ENCODE results near the gene SAMD4B. TPM values are rescaled to one million over a fixed set of nuclear protein-coding genes. Genes with fewer than 3 reads are reported as not detected.

SAMD4B gene
- total and polyA plus RNA-seq, 2 of the 8 experiments (the other 6 are each of a cell fraction or from before 2014, with no cell fraction given): 137 to 158 TPM

GRCh38 chr19:39296906-39297305, 45.3 kb upstream of the SAMD4B start:
- Histone ChIP-seq H3K79me1 (ENCODE audit: low read depth, low read length) (no peaks in the 10 kb centered on the region), H2BK15ac (ENCODE audit: low read length) (no peak overlapping the region), H3K4ac (replicated peaks; ENCODE audit: insufficient read length, low read depth, low read length) (no peak overlapping the region), H3K27me3 (replicated peaks in 1 of 4; ENCODE audit: control insufficient read depth in 3 of 4, extremely low read depth in 1 of 4, insufficient read depth in 3 of 4, low read length in 3 of 4) (no peaks in the 10 kb centered on the region), H3K79me2 (ENCODE audit: control insufficient read depth in 1 of 2, insufficient read depth in 2 of 2, low read length in 2 of 2) (no peaks in the 10 kb centered on the region), H3K18ac (ENCODE audit: extremely low read depth, low read length) (no peak overlapping the region), H2AFZ (ENCODE audit: low read length) (no peak overlapping the region), H3K56ac (replicated peaks; ENCODE audit: insufficient read length, low read depth, low read length) (no peak overlapping the region), H2BK5ac (ENCODE audit: low read depth, low read length) (no peak overlapping the region), H3K4me2 (ENCODE audit: insufficient read depth in 1 of 2, low read depth in 2 of 2, low read length in 2 of 2) (no peak overlapping the region), H3K36me3 (ENCODE audit: control insufficient read depth in 2 of 4, insufficient read depth in 4 of 4, low read length in 3 of 4) (no peaks in the 10 kb centered on the region), H3K9me3 (ENCODE audit: insufficient read depth in 2 of 2, low read depth in 1 of 2, low read length in 1 of 2) (no peaks in the 10 kb centered on the region), H4K91ac (replicated peaks; ENCODE audit: insufficient read length, low read length) (no peak overlapping the region), H3K9ac (replicated peaks in 1 of 4; ENCODE audit: extremely low read depth in 1 of 4, low read depth in 3 of 4, low read length in 3 of 4) (no peak overlapping the region), H3K4me1 (replicated peaks in 1 of 4; ENCODE audit: control insufficient read depth in 3 of 4, insufficient read depth in 4 of 4, low read length in 3 of 4) (peaks cover 0 to 2% (median 0%) of the 10 kb centered on the region in 4 experiments; a peak in 1 of 7 replicates), H2AK5ac (ENCODE audit: low read depth, low read length) (no peak overlapping the region), H4K20me1 (replicated peaks in 1 of 2; ENCODE audit: control insufficient read depth in 1 of 2, insufficient read depth in 2 of 2, low read length in 2 of 2) (peaks cover 0 to 3% of the 10 kb centered on the region in 2 experiments), H3K14ac (ENCODE audit: insufficient read length) (no peak overlapping the region), H3K23ac (ENCODE audit: insufficient read length) (no peak overlapping the region), H3K23me2 (ENCODE audit: low read depth, low read length) (peaks cover 2% of the 10 kb centered on the region; the same call in 1 of the 2 replicates), H2BK20ac (ENCODE audit: low read length) (no peak overlapping the region), H3K4me3 (ENCODE audit: extremely low read depth in 1 of 4, insufficient read depth in 2 of 4, low read depth in 3 of 4, low read length in 4 of 4) (no peak overlapping the region), H3K27ac (ENCODE audit: low read depth, low read length) (no peak overlapping the region), H2BK12ac (ENCODE audit: low read depth, low read length) (no peak overlapping the region), H4K5ac (ENCODE audit: insufficient read length, low read depth, low read length) (no peak overlapping the region), H4K8ac (ENCODE audit: extremely low read depth, insufficient read depth, low read length) (no peak overlapping the region), H2BK120ac (replicated peaks; ENCODE audit: low read depth, low read length) (no peak overlapping the region)
- CTCF ChIA-PET (ENCODE audit: partially characterized antibody): interaction anchor here (0.7 to 1.6 kb wide), 5 partner anchors 12 to 182 kb away, joined by 3 to 5 read pairs (median 3); partner anchors contain the start of gene SAMD4B
- DNase-seq (ENCODE audit: low read depth in 1 of 2, low spot score in 2 of 2) (no peak), FAIRE-seq (no peak)
- POLR2A ChIA-PET (ENCODE audit: partially characterized antibody): interaction anchor here (1.0 to 1.5 kb wide), 2 partner anchors 8 to 165 kb away, joined by 3 to 9 read pairs; no protein-coding TSS in a partner anchor
- WGBS, 2 experiments (ENCODE audit: extremely low coverage in 1 of 2, insufficient coverage in 1 of 2, insufficient read length in 1 of 2, insufficient replicate concordance in 2 of 2, low coverage in 1 of 2, low lambda C conversion rate in 2 of 2, missing lambda C conversion rate in 1 of 2): 93% methylated on average over 4 of the region's 4 CpGs; no CpG with 5 or more reads in 1 of the 2 experiments
- TF ChIP-seq PHF8 (conservative IDR thresholded peaks at IDR 0.05; ENCODE audit: low read depth, low read length) (no peak), MAX (IDR thresholded peaks at IDR 0.05) (no peak), TCF12 (IDR thresholded peaks at IDR 0.05; ENCODE audit: low read depth, low read length) (no peak), SUZ12 (IDR thresholded peaks at IDR 0.05; ENCODE audit: low read length) (no peak), ATF3 (IDR thresholded peaks at IDR 0.05; ENCODE audit: insufficient read depth, low read depth, low read length) (no peak), SAP30 (IDR thresholded peaks at IDR 0.05; ENCODE audit: insufficient read depth, insufficient replicate concordance, low read length) (no peak), EP300 (IDR thresholded peaks at IDR 0.05; ENCODE audit: borderline replicate concordance in 1 of 2, low read depth in 2 of 2, low read length in 2 of 2) (no peak), CBX8 (IDR thresholded peaks at IDR 0.05; ENCODE audit: borderline replicate concordance, low read depth, low read length) (no peak), RFX5 (IDR thresholded peaks at IDR 0.05; ENCODE audit: borderline replicate concordance, low read depth, low read length) (no peak), EZH2 (IDR thresholded peaks at IDR 0.05; ENCODE audit: low read depth, low read length, severe bottlenecking) (no peak), EGR1 (IDR thresholded peaks at IDR 0.05; ENCODE audit: borderline replicate concordance, low read depth, low read length) (no peak), SIN3A (conservative IDR thresholded peaks at IDR 0.05 in 1 of 2, IDR thresholded peaks at IDR 0.05 in 1 of 2; ENCODE audit: low read depth in 1 of 2, low read length in 2 of 2) (no peak)

All from H1 (cell line).